ENCODE data around the gene GEMIN8. TPM values are rescaled to one million over a fixed set of nuclear protein-coding genes. Genes with fewer than 3 reads are reported as not detected.

Gene GEMIN8
- total RNA-seq, 2 experiments from 2014 or later = 10.2 to 11.1 TPM

GRCh38 chrX:13996650-13997049 lies 33.0 kb downstream of the GEMIN8 start:
- DNase-seq = no peak
- CTCF ChIA-PET = no interaction called here
- Histone ChIP-seq H3K27me3 (ENCODE audit: control insufficient read depth in 1 of 2, insufficient read depth in 2 of 2, low read length in 2 of 2) (no peaks in the 10 kb centered on the region), H3K36me3 (ENCODE audit: insufficient read depth, low read length) (no peaks in the 10 kb centered on the region), H3K27ac (ENCODE audit: low read depth in 1 of 2, low read length in 2 of 2) (no peak overlapping the region), H3K4me3 (ENCODE audit: low read length) (no peak overlapping the region), H3K4me1 (ENCODE audit: insufficient read depth, low read length) (no peaks in the 10 kb centered on the region), H3K9me3 (ENCODE audit: control insufficient read depth in 1 of 2, insufficient read depth in 1 of 2, low read length in 2 of 2) (no peaks in the 10 kb centered on the region)
- no peak overlapping the region for H3K4me3 Mint-ChIP-seq
- peaks cover 11% of the 10 kb centered on the region for H3K36me3 Mint-ChIP-seq (ENCODE audit: low read depth)
- POLR2A ChIA-PET = no interaction called here
- no peaks in the 10 kb centered on the region for H3K4me1 Mint-ChIP-seq (ENCODE audit: low read depth)
- H3K9me3 Mint-ChIP-seq = no peaks in the 10 kb centered on the region
- no peak for TF ChIP-seq CTCF (IDR thresholded peaks at IDR 0.05)
- H3K27me3 Mint-ChIP-seq = no peaks in the 10 kb centered on the region
- H3K27ac Mint-ChIP-seq = no peak overlapping the region
- no peak for ATAC-seq (ENCODE audit: poor library complexity)
- intact Hi-C loops (cut with DNase I, micrococcal nuclease) = no loop called here

- Histone ChIP-seq H3K36me3 (ENCODE audit: insufficient read depth, low read length) (no peaks in the 10 kb centered on the region), H3K4me3 (ENCODE audit: low read length) (no peak overlapping the region), H3K9me3 (ENCODE audit: control insufficient read depth in 1 of 2, insufficient read depth in 1 of 2, low read length in 2 of 2) (no peaks in the 10 kb centered on the region), H3K27ac (ENCODE audit: low read depth in 1 of 2, low read length in 2 of 2) (no peak overlapping the region), H3K27me3 (ENCODE audit: control insufficient read depth in 1 of 2, insufficient read depth in 2 of 2, low read length in 2 of 2) (no peaks in the 10 kb centered on the region), H3K4me1 (ENCODE audit: insufficient read depth, low read length) (no peaks in the 10 kb centered on the region)
- TF ChIP-seq CTCF (IDR thresholded peaks at IDR 0.05) = no peak
- ChIA-PET POLR2A (no interaction called here), CTCF (no interaction called here)
- Mint-ChIP-seq H3K36me3 (ENCODE audit: low read depth) (peaks cover 5% of the 10 kb centered on the region), H3K27ac (no peak overlapping the region), H3K4me3 (no peak overlapping the region), H3K27me3 (no peaks in the 10 kb centered on the region), H3K4me1 (ENCODE audit: low read depth) (no peaks in the 10 kb centered on the region), H3K9me3 (no peaks in the 10 kb centered on the region)
- ATAC-seq (ENCODE audit: poor library complexity) (no peak), DNase-seq (no peak)
- intact Hi-C loops (cut with DNase I, micrococcal nuclease) = no loop called here
These were observed 35.1 kb downstream of the GEMIN8 start for GRCh38 chrX:13994536-13995080.

GRCh38 chrX:13994104-13994503 lies 35.6 kb downstream of the GEMIN8 start:
- Mint-ChIP-seq H3K36me3 (ENCODE audit: low read depth) (peaks cover 5% of the 10 kb centered on the region), H3K4me1 (ENCODE audit: low read depth) (no peaks in the 10 kb centered on the region), H3K27me3 (no peaks in the 10 kb centered on the region), H3K27ac (no peak overlapping the region), H3K4me3 (no peak overlapping the region), H3K9me3 (no peaks in the 10 kb centered on the region)
- Histone ChIP-seq H3K27me3 (ENCODE audit: control insufficient read depth in 1 of 2, insufficient read depth in 2 of 2, low read length in 2 of 2) (no peaks in the 10 kb centered on the region), H3K4me1 (ENCODE audit: insufficient read depth, low read length) (no peaks in the 10 kb centered on the region), H3K36me3 (ENCODE audit: insufficient read depth, low read length) (no peaks in the 10 kb centered on the region), H3K27ac (ENCODE audit: low read depth in 1 of 2, low read length in 2 of 2) (no peak overlapping the region), H3K9me3 (ENCODE audit: control insufficient read depth in 1 of 2, insufficient read depth in 1 of 2, low read length in 2 of 2) (no peaks in the 10 kb centered on the region), H3K4me3 (ENCODE audit: low read length) (no peak overlapping the region)
- CTCF ChIA-PET = no interaction called here
- DNase-seq (no peak), ATAC-seq (ENCODE audit: poor library complexity) (no peak)
- intact Hi-C loops (cut with DNase I, micrococcal nuclease) = no loop called here
- POLR2A ChIA-PET = no interaction called here
- no peak for TF ChIP-seq CTCF (IDR thresholded peaks at IDR 0.05)

Data from CD4-positive, alpha-beta T cell (primary cell).